Heart left ventricle (tissue), 16 donors: ENCODE results near the gene RNU7-1. TPM values are rescaled to one million over a fixed set of nuclear protein-coding genes. Genes with fewer than 3 reads are reported as not detected.

Experiments
- ATAC-seq, 4 donors: fragments of 200-7000 bp; cut with Tn5 transposase; one replicate each; pipeline ENCODE4 v1.9.1; 2020 to 2022; ENCODE audit warnings: moderate library complexity in 4 of 4, mild to moderate bottlenecking in 3 of 4, moderate number of reproducible peaks in 1 of 4
- DNase-seq, 5 donors: peaks; one replicate each; pipeline ENCODE4 v3.0.0-alpha.2; 2020
- H3K27ac ChIP-seq, 12 donors: fragments of 200-600 bp; sonication (generic) in 4 of 12; one replicate each; pipeline versions ENCODE4 v1.5.0 to v1.8.0; 2016 to 2022; ENCODE audit warnings: mild to moderate bottlenecking in 2 of 12
- H3K27me3 ChIP-seq, 9 donors: fragments of 200-600 bp; sonication (generic) in 2 of 9; one replicate each; pipeline versions ENCODE4 v1.5.1 to v1.8.0; 2016 to 2022; ENCODE audit warnings: mild to moderate bottlenecking in 3 of 9
- H3K36me3 ChIP-seq, 9 donors: fragments of 200-600 bp; sonication (generic) in 2 of 9; one replicate each; pipeline versions ENCODE4 v1.5.0 to v1.8.0; 2018 to 2022; ENCODE audit warnings: mild to moderate bottlenecking in 2 of 9
- H3K4me1 ChIP-seq, 12 donors: fragments of 200-600 bp; sonication (generic) in 4 of 12; one replicate each; pipeline versions ENCODE4 v1.5.0 to v1.8.0; 2016 to 2022; ENCODE audit warnings: mild to moderate bottlenecking in 3 of 12
- H3K4me3 ChIP-seq, 12 donors: fragments of 200-600 bp; sonication (generic) in 4 of 12; one replicate each; pipeline versions ENCODE4 v1.5.0 to v1.8.0; 2017 to 2022; ENCODE audit warnings: mild to moderate bottlenecking in 9 of 12, moderate library complexity in 4 of 12
- H3K9me3 ChIP-seq, 12 donors: fragments of 200-600 bp; sonication (generic) in 4 of 12; one replicate each; pipeline versions ENCODE4 v1.5.0 to v1.8.0; 2016 to 2022; ENCODE audit warnings: mild to moderate bottlenecking in 1 of 12
- POLR2A ChIP-seq, 2 donors: fragments of 450-650 bp; IDR thresholded peaks; one replicate each; pipeline ENCODE4 v1.6.1; 2017; ENCODE audit warnings: antibody characterized with exemption in 2 of 2, mild to moderate bottlenecking in 2 of 2, moderate library complexity in 2 of 2
- WGBS, 4 donors: extraction: QIAGEN DNeasy Blood & Tissue Kit in 2 of 4; methylation state at CpG; one replicate each; pipeline versions ENCODE4 v1.1.5 to v1.1.7; 2013 to 2018; 5-methylcytosine and 5-hydroxymethylcytosine counted together
- intact Hi-C, 10 donors: fragments of 100-400 bp; cut with DNase I; formaldehyde crosslinking; loops; one replicate each; pipeline versions ENCODE4 v1.11.1 to v1.14.2; 2022
- polyA plus RNA-seq, 2 donors: library from polyadenylated mRNA; stranded (reverse); fragments of 200-250 nt; gene quantifications; one replicate each; pipeline ENCODE4 v1.2.3, GENCODE V29; 2013
- total RNA-seq, 9 donors: library from RNA; depleted of rRNA in 2 of 9; stranded (reverse); fragments of >200 nt in 2 of 9; fragmentation: NEBNext Ultra II Directional in 3 of 9; extraction: Animal tissue kit (Norgen Biotek cat#: 25700) in 3 of 9; gene quantifications; one replicate each; pipeline versions ENCODE4 v1.1.0 to v1.2.4, GENCODE V29; 2016 to 2023
- TF ChIP-seq, protein P1 (sequence below), 12 donors: fragments of 200-600 bp; sonication (generic) in 4 of 12; IDR thresholded peaks; one replicate each; pipeline versions ENCODE4 v1.5.0 to v1.8.0; 2018 to 2022; ENCODE audit warnings: antibody characterized with exemption in 12 of 12, mild to moderate bottlenecking in 5 of 12
- donor health status: ischemic (EF 13 %, LVEDD 7.1; RV severe dilation, severe dysfunction).
- donor health status: healthy with polysubstance abuse.
- donor health status: DM: no; HTN: yes; CAD: no.
- donor health status: DM: no; HTN: no; CAD: no.
- donor health status: ischemic (EF 25% LVEDD 6.9; RV normal size, moderate dysfunction).
- donor health status: ischemic (EF 25% LVEDD 5.7; RV mildly dilated, moderate dysfunction).
- donor health status: healthy.
- donor health status: DM: yes; HTN: yes; CAD: no.
- donor health status: ischemic (EF 35%, LVEDD 5.7; RV mildly dilated, moderate dysfunction).
- donor health status: nonischemic (EF 11% LVEDD 7.7; RV severe dilation, severe dysfunction).
- donor health status: DM: yes; HTN: yes; CAD: no.
- donor health status: PGD.
- donor health status: ischemic (EF 29% LVEDD 5.4; RV normal size, mild dysfunction).
- donor health status: nonischemic (EF 23%, LVEDD 6.1; RV moderate dilation, normal function).

Gene RNU7-1
- total and polyA plus RNA-seq, 11 donors = not detected

DNA sequence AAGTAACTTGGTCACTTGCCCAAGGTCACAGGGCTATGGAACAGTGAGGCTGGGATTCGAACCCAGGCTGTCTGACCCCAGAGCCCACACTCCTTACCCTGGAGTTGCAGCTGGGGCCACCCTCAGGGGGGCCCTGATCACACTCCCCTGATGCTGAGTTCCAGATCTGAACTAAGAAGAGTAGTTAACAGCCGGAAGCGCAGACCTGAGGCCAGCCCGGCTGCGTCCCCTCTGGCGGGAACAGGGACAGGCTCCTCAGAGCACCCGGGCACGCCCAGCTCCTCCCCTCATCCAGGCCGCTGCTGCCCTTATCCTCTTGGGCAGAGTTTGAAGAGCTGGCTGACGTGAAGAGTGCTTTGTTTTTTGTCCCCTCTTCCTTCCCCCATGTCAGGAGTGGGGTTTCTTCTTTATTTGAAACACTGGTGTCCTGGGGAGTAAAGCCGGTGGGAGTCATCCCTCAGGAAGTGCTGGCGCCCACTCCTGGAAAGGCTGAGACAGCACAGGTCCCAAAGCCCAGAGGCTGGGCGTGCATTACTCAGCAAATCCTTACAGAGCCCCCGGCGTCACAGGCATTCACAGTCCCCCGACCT lies 18.2 kb downstream of the RNU7-1 start:
- Histone ChIP-seq H3K27ac (peak overlapping the region in 11 of 12 donors; percentile 68 to 97 (median 81)), H3K4me3 (peak overlapping the region in 9 of 12 donors; percentile 3 to 46 (median 32)), H3K27me3 (no peaks in the 10 kb centered on the region), H3K4me1 (peaks cover 2 to 71% (median 41%) of the 10 kb centered on the region in 12 donors), H3K9me3 (no peaks in the 10 kb centered on the region), H3K36me3 (peaks cover 0 to 53% (median 17%) of the 10 kb centered on the region in 9 donors)
- DNase-seq = peak; percentile 61 to 81 (median 72)
- 10 to 17% (median 13%) methylated on average over 15 to 16 of the region's 16 CpGs for WGBS, 4 donors
- intact Hi-C loops = loop anchor here in 6 of 10 donors (1.0 to 10.0 kb wide), 7 partner anchors 17 to 133 kb away; partner anchors contain the start of genes C12orf57 (in 2 of the 6), C1R (in 2 of the 6), SPSB2 (in 1 of the 6) and TPI1 (in 1 of the 6)
- ATAC-seq = peak; percentile 17 to 60 (median 45)
- TF ChIP-seq, protein P1, sequence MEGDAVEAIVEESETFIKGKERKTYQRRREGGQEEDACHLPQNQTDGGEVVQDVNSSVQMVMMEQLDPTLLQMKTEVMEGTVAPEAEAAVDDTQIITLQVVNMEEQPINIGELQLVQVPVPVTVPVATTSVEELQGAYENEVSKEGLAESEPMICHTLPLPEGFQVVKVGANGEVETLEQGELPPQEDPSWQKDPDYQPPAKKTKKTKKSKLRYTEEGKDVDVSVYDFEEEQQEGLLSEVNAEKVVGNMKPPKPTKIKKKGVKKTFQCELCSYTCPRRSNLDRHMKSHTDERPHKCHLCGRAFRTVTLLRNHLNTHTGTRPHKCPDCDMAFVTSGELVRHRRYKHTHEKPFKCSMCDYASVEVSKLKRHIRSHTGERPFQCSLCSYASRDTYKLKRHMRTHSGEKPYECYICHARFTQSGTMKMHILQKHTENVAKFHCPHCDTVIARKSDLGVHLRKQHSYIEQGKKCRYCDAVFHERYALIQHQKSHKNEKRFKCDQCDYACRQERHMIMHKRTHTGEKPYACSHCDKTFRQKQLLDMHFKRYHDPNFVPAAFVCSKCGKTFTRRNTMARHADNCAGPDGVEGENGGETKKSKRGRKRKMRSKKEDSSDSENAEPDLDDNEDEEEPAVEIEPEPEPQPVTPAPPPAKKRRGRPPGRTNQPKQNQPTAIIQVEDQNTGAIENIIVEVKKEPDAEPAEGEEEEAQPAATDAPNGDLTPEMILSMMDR (IDR thresholded peaks at IDR 0.05) = peak; percentile 12 to 65 (median 40)
- peak in 1 of 2 donors; percentile 12 for TF ChIP-seq POLR2A (IDR thresholded peaks at IDR 0.05)

DNA sequence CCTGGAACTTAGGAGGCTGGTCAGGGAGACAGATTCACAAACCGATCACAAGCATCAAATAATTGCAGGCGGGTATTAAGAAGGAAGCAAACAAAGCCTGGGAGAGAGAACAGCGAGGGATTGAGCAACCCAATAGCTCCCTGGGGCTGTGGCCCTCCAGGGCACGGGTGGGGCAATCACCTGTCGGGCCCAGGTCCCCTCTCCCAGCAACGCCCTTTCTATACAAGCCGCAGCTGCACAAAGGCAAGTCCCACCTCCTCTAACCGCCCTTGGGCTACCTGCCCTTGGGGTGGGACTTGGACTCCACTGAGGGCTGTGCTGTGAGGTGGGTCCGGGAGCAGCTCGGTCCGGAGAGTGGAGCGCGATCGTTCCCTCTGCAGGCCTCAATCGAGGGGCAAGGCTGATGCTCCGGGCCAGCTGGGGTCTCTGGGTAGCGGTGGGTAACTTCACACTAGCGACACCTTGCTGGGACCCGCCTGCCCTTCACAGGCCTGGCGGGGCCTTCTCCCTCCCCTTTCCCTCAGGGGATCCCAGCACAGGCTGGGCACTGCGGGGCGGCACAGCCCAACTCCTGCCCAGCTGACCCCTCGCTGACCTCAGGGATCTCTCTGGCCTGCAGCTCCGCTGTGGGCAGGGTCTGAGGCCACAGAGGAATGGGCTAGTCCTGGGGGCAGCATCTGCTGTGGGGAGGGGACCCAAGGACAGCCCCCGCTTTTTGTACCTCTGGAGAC lies 18.8 kb downstream of the RNU7-1 start:
- H3K4me3 ChIP-seq = peak overlapping the region in 7 of 12 donors; percentile 24 to 46 (median 40)
- peak overlapping the region in 11 of 12 donors; percentile 68 to 97 (median 81) for H3K27ac ChIP-seq
- WGBS, 4 donors = 61 to 75% (median 74%) methylated on average over 19 to 25 of the region's 25 CpGs
- peaks cover 0 to 53% (median 23%) of the 10 kb centered on the region in 9 donors for H3K36me3 ChIP-seq
- DNase-seq (peak in 2 of 5 donors; percentile 22 to 26), ATAC-seq (peak in 1 of 4 donors; percentile 1)
- peaks cover 2 to 64% (median 41%) of the 10 kb centered on the region in 12 donors for H3K4me1 ChIP-seq
- H3K27me3 ChIP-seq = no peaks in the 10 kb centered on the region
- TF ChIP-seq, protein P1 (IDR thresholded peaks at IDR 0.05) = no peak
- TF ChIP-seq POLR2A (IDR thresholded peaks at IDR 0.05) = no peak
- no peaks in the 10 kb centered on the region for H3K9me3 ChIP-seq
- intact Hi-C loops = loop anchor here in 6 of 10 donors (2.0 to 10.0 kb wide), 6 partner anchors 18 to 132 kb away; partner anchors contain the start of genes C1R (in 2 of the 6), C12orf57 (in 1 of the 6), SPSB2 (in 1 of the 6) and TPI1 (in 1 of the 6)

DNA sequence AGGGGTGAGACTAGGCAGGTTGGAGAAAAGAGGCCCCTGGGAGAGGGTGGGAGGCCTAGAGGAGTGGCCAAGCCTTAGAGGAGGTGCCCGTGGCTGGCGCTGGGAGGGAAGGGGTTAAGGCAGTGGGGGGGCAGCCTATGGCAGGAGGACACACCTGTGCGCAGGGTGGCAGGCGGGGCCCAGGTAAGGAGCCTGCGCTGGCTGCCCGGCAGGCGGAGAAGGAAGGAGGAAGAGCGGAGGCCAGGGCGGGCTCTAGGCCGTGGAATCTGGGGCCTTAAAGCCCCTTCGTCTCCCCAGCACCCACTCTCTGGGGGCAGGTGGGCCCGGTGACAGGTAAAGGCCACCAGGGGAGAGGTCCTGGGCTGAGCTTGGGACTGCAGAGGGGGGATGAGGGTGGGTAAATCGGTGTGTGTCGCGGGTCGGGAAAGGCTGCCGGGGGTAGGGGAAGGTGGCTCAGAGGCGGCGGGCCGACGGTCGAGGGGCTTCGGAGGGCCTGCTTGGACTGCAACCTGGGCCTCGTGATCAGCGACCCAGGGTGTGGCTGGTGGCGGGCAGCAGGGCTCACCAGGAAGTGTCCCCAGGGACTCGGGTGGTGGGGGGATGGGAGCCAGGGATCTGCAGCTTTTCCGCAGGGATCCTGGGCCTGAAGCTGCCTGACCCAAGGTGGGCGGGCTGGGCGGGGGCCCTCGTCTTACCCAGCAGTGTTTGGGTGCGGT lies 19.6 kb downstream of the RNU7-1 start:
- Histone ChIP-seq H3K27me3 (no peaks in the 10 kb centered on the region), H3K27ac (peak overlapping the region in 8 of 12 donors; percentile 68 to 97 (median 81)), H3K4me1 (peaks cover 2 to 57% (median 40%) of the 10 kb centered on the region in 12 donors), H3K9me3 (no peaks in the 10 kb centered on the region), H3K4me3 (no peak overlapping the region), H3K36me3 (peaks cover 0 to 53% (median 31%) of the 10 kb centered on the region in 9 donors)
- TF ChIP-seq POLR2A (IDR thresholded peaks at IDR 0.05) = no peak
- TF ChIP-seq, protein P1 (IDR thresholded peaks at IDR 0.05) = no peak
- intact Hi-C loops = loop anchor here in 6 of 10 donors (2.0 to 10.0 kb wide), 6 partner anchors 18 to 132 kb away; partner anchors contain the start of genes C1R (in 2 of the 6), C12orf57 (in 1 of the 6), SPSB2 (in 1 of the 6) and TPI1 (in 1 of the 6)
- ATAC-seq = no peak
- WGBS, 4 donors = 80 to 86% (median 82%) methylated on average over 30 to 32 of the region's 32 CpGs
- peak in 1 of 5 donors; percentile 25 for DNase-seq
